GM23338 (cell line): ENCODE data around the gene SLC1A4. TPM values are rescaled to one million over a fixed set of nuclear protein-coding genes. Genes with fewer than 3 reads are reported as not detected.
A peak's percentile ranks its signal among the peaks of the same experiment; 100 is the strongest.

Experiments
- ATAC-seq: fragments of 200-7000 bp; cut with Tn5 transposase; 3 replicates; pipeline ENCODE4 v1.9.1; 2020
- DNase-seq: peaks from one replicate; pipeline ENCODE4 v3.0.0-alpha.2; 2015; ENCODE audit warnings: low spot score
- H2AFZ ChIP-seq: fragments of 200-600 bp; sonication (generic); 2 replicates; pipeline ENCODE4 v1.8.0; 2016; ENCODE audit warnings: antibody characterized with exemption, mild to moderate bottlenecking, moderate library complexity
- H3F3A ChIP-seq: fragments of 200-600 bp; sonication (generic); replicated peaks from 2 replicates; pipeline ENCODE4 v1.8.0; 2017; ENCODE audit warnings: antibody characterized with exemption, mixed run types, low read depth
- H3K27ac ChIP-seq: fragments of 200-600 bp; sonication (generic); 2 replicates; pipeline ENCODE4 v1.6.1; 2016; ENCODE audit warnings: low read depth
- H3K27me3 ChIP-seq: fragments of 200-600 bp; sonication (generic); 2 replicates; pipeline ENCODE4 v1.8.0; 2016; ENCODE audit warnings: mild to moderate bottlenecking, mixed run types, moderate library complexity; ENCODE audit not compliant: insufficient read depth
- H3K36me3 ChIP-seq: fragments of 200-600 bp; sonication (generic); 2 replicates; pipeline ENCODE4 v1.8.0; 2016; ENCODE audit warnings: mild to moderate bottlenecking; ENCODE audit not compliant: insufficient read depth
- H3K4me1 ChIP-seq: fragments of 200-600 bp; sonication (generic); 2 replicates; pipeline ENCODE4 v1.8.0; 2016; ENCODE audit warnings: mild to moderate bottlenecking, moderate library complexity; ENCODE audit not compliant: insufficient read depth
- H3K4me2 ChIP-seq: fragments of 200-600 bp; sonication (generic); 2 replicates; pipeline ENCODE4 v1.7.1; 2017; ENCODE audit warnings: mixed run types
- H3K4me3 ChIP-seq: fragments of 200-600 bp; sonication (generic); 2 replicates; pipeline ENCODE4 v1.6.1; 2016; ENCODE audit warnings: mixed run types
- H3K79me2 ChIP-seq: fragments of 200-600 bp; sonication (generic); replicated peaks from 2 replicates; pipeline ENCODE4 v1.8.0; 2017; ENCODE audit warnings: mild to moderate bottlenecking; ENCODE audit not compliant: insufficient read depth
- H3K9me2 ChIP-seq: fragments of 200-600 bp; sonication (generic); 2 replicates; pipeline ENCODE4 v1.8.0; 2017; ENCODE audit not compliant: insufficient read depth
- H4K20me1 ChIP-seq: fragments of 200-600 bp; sonication (generic); replicated peaks from 2 replicates; pipeline ENCODE4 v1.8.0; 2017; ENCODE audit warnings: mild to moderate bottlenecking; ENCODE audit not compliant: insufficient read depth
- H3K27ac Mint-ChIP-seq: 2 replicates; pipeline ENCODE4 v1.8.0; 2020; ENCODE audit warnings: inconsistent platforms, mild to moderate bottlenecking, moderate library complexity, mixed read lengths
- H3K27me3 Mint-ChIP-seq: 3 replicates; pipeline ENCODE4 v1.8.0; 2022; ENCODE audit warnings: low read depth, mild to moderate bottlenecking, moderate library complexity, mixed read lengths, inconsistent platforms; ENCODE audit not compliant: insufficient read depth, poor library complexity
- H3K36me3 Mint-ChIP-seq: 3 replicates; pipeline ENCODE4 v1.8.0; 2021; ENCODE audit warnings: low read depth, mild to moderate bottlenecking, inconsistent platforms, moderate library complexity, mixed read lengths
- H3K4me1 Mint-ChIP-seq: 3 replicates; pipeline ENCODE4 v1.8.0; 2020; ENCODE audit warnings: mild to moderate bottlenecking, inconsistent platforms, mixed read lengths
- H3K4me3 Mint-ChIP-seq: 3 replicates; pipeline ENCODE4 v1.8.0; 2021; ENCODE audit warnings: moderate library complexity, mild to moderate bottlenecking, inconsistent platforms, mixed read lengths
- H3K9me3 Mint-ChIP-seq: 3 replicates; pipeline ENCODE4 v1.8.0; 2020; ENCODE audit warnings: moderate library complexity, mild to moderate bottlenecking, inconsistent platforms, mixed read lengths
- EZH2 ChIP-seq: fragments of 200-600 bp; sonication (generic); IDR thresholded peaks from one replicate; pipeline ENCODE4 v1.8.0; 2017; ENCODE audit warnings: antibody characterized with exemption, mild to moderate bottlenecking, low read depth; ENCODE audit not compliant: unreplicated experiment
- NANOG ChIP-seq: IDR thresholded peaks from 2 replicates; pipeline ENCODE4 v1.6.1; 2016; ENCODE audit warnings: antibody characterized with exemption, borderline replicate concordance
- STAT1 ChIP-seq: IDR thresholded peaks from one replicate; pipeline ENCODE4 v1.6.1; 2016; ENCODE audit warnings: antibody characterized with exemption; ENCODE audit not compliant: unreplicated experiment
- ZNF114 ChIP-seq: fragments of 250-450 bp; sonication (Bioruptor Pico); IDR thresholded peaks from 2 replicates; pipeline ENCODE4 v1.5.0; 2020; ENCODE audit warnings: mild to moderate bottlenecking, moderate library complexity
- ZNF331 ChIP-seq: fragments of 250-450 bp; sonication (Bioruptor Pico); IDR thresholded peaks from 2 replicates; pipeline ENCODE4 v1.5.0; 2020; ENCODE audit warnings: low read depth, mild to moderate bottlenecking, moderate library complexity
- polyA plus RNA-seq: library from polyadenylated mRNA; unstranded; fragments of >200 nt; fragmentation: Nextera tagmentation; extraction: Ambion mirVana; gene quantifications from 2 replicates; pipeline ENCODE4 v1.2.1, GENCODE V29; 2016
- total RNA-seq: library from RNA; depleted of rRNA; stranded (reverse); fragments of >200 nt; shearing (Covaris generic); gene quantifications from 2 replicates; pipeline ENCODE4 v1.2.3, GENCODE V29; 2014
- TF ChIP-seq, protein P1 (sequence below): IDR thresholded peaks from 2 replicates; pipeline ENCODE4 v1.6.1; 2016; ENCODE audit warnings: antibody characterized with exemption
- TF ChIP-seq, protein P2 (sequence below): fragments of 250-450 bp; sonication (Bioruptor Pico); IDR thresholded peaks from 2 replicates; pipeline ENCODE4 v1.5.0; 2020; ENCODE audit warnings: mild to moderate bottlenecking, moderate library complexity
- TF ChIP-seq, protein P3 (sequence below), 2 experiments: fragments of 200-600 bp in 1 of 2; sonication (generic) in 1 of 2; conservative IDR thresholded peaks; 2 replicates each; pipeline versions ENCODE4 v1.5.1 to v1.6.1; 2016 to 2017; ENCODE audit warnings: antibody characterized with exemption in 2 of 2, low read depth in 2 of 2, mild to moderate bottlenecking in 2 of 2, moderate library complexity in 1 of 2

SLC1A4 gene
- total and polyA plus RNA-seq, 2 experiments from 2014 or later: 1.3 to 2.7 TPM

DNA sequence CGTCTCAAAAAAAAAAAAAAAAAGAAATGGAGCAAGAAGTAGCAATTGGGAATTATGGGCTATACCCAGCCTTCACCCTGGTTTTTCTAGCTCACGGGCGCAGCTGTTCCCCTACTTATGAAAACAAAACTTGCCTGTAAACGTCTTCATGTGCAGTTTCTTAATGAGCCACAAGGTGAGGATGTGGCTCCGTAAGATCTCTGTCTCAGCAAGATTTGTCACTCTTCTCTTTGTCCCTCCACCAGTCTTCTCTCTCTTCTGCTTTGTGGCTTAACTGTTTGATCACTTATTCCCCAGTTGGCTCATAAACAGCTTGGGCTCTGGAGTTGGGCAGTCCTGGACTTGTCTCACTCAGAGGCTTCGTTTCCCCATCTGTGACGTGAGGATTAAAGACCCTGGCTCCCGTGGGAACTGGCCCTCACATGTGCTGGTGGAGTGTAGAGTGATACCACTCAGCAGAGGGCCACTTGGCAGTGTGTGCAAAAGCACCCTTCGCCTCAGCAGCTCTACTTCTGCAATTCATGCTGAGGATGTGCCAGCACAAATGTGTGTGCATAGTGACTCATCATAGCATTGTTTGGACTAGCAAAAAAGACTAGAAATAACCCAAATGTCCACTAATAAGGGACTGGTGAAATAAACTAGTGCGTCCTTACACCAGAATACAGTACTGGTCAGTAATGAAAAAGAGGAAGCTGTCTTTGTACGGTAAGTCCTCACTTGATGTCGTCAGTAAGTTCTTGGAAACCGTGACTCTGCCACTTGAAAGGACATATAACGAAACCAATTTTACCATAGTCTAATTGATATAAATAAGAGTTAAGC is 75.7 kb downstream of the SLC1A4 start:
- no peak overlapping the region for H3K27ac ChIP-seq

DNA sequence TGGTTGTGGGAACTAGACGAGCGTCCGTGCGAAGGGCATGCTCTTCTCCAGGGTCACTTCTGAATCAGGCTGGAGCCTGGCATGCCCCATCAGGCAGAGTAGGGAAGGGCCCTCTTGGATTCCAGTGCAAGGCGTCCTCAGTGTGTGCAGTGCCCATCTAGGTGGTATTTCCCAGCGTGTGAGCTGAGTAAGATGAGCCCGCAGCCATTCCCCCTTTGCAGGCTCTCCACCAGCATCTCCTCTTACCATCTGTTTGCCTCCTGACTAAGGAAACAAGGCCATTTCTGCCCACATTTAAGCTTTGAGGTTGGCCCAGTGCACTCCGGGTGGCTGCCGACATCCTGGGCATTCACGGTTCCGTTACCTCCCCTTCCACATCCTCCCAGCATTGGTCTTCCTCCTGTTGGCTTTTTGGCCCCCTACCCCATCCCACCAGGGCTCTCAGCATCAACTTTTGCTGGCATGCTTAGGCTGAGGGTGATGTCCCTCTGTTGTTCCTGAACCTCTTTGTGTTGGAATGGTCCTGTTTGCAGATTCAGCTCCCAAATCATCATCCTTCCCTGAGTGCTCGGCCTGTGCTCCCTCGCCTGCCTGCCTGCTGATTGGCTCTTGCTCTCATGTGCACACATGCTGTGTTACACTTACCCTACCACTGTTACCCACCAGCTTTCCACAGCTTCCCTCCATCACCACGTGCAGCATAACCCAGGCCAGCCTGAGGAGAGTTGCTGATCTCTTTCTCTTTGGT is 78.8 kb downstream of the SLC1A4 start:
- peaks cover 14% of the 10 kb centered on the region for H3K4me1 Mint-ChIP-seq
- H3K27ac Mint-ChIP-seq: peak overlapping the region; percentile 0; the same call in 1 of the 2 replicates
- H3K9me2 ChIP-seq: no peaks in the 10 kb centered on the region
- H3K4me3 ChIP-seq: no peak overlapping the region
- no peaks in the 10 kb centered on the region for H3K36me3 ChIP-seq
- H2AFZ ChIP-seq: no peak overlapping the region
- no peak overlapping the region for H3K4me2 ChIP-seq
- DNase-seq (no peak), ATAC-seq (no peak)
- no peak overlapping the region for H3K27ac ChIP-seq
- H3K27me3 ChIP-seq: no peaks in the 10 kb centered on the region
- H3K36me3 Mint-ChIP-seq: peaks cover 38% of the 10 kb centered on the region
- peaks cover 45% of the 10 kb centered on the region for H4K20me1 ChIP-seq
- peaks cover 55% of the 10 kb centered on the region for H3K79me2 ChIP-seq
- H3K4me1 ChIP-seq: no peaks in the 10 kb centered on the region
- no peaks in the 10 kb centered on the region for H3K9me3 Mint-ChIP-seq
- peaks cover 11% of the 10 kb centered on the region for H3K27me3 Mint-ChIP-seq
- H3K4me3 Mint-ChIP-seq: no peak overlapping the region
- no peaks in the 10 kb centered on the region for H3F3A ChIP-seq
- TF ChIP-seq STAT1 (no peak), ZNF114 (CRISPR knock-in tag) (no peak), NANOG (no peak), EZH2 (no peak), ZNF331 (no peak)
- TF ChIP-seq, protein P1, sequence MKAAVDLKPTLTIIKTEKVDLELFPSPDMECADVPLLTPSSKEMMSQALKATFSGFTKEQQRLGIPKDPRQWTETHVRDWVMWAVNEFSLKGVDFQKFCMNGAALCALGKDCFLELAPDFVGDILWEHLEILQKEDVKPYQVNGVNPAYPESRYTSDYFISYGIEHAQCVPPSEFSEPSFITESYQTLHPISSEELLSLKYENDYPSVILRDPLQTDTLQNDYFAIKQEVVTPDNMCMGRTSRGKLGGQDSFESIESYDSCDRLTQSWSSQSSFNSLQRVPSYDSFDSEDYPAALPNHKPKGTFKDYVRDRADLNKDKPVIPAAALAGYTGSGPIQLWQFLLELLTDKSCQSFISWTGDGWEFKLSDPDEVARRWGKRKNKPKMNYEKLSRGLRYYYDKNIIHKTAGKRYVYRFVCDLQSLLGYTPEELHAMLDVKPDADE: no peak
- TF ChIP-seq, protein P2, sequence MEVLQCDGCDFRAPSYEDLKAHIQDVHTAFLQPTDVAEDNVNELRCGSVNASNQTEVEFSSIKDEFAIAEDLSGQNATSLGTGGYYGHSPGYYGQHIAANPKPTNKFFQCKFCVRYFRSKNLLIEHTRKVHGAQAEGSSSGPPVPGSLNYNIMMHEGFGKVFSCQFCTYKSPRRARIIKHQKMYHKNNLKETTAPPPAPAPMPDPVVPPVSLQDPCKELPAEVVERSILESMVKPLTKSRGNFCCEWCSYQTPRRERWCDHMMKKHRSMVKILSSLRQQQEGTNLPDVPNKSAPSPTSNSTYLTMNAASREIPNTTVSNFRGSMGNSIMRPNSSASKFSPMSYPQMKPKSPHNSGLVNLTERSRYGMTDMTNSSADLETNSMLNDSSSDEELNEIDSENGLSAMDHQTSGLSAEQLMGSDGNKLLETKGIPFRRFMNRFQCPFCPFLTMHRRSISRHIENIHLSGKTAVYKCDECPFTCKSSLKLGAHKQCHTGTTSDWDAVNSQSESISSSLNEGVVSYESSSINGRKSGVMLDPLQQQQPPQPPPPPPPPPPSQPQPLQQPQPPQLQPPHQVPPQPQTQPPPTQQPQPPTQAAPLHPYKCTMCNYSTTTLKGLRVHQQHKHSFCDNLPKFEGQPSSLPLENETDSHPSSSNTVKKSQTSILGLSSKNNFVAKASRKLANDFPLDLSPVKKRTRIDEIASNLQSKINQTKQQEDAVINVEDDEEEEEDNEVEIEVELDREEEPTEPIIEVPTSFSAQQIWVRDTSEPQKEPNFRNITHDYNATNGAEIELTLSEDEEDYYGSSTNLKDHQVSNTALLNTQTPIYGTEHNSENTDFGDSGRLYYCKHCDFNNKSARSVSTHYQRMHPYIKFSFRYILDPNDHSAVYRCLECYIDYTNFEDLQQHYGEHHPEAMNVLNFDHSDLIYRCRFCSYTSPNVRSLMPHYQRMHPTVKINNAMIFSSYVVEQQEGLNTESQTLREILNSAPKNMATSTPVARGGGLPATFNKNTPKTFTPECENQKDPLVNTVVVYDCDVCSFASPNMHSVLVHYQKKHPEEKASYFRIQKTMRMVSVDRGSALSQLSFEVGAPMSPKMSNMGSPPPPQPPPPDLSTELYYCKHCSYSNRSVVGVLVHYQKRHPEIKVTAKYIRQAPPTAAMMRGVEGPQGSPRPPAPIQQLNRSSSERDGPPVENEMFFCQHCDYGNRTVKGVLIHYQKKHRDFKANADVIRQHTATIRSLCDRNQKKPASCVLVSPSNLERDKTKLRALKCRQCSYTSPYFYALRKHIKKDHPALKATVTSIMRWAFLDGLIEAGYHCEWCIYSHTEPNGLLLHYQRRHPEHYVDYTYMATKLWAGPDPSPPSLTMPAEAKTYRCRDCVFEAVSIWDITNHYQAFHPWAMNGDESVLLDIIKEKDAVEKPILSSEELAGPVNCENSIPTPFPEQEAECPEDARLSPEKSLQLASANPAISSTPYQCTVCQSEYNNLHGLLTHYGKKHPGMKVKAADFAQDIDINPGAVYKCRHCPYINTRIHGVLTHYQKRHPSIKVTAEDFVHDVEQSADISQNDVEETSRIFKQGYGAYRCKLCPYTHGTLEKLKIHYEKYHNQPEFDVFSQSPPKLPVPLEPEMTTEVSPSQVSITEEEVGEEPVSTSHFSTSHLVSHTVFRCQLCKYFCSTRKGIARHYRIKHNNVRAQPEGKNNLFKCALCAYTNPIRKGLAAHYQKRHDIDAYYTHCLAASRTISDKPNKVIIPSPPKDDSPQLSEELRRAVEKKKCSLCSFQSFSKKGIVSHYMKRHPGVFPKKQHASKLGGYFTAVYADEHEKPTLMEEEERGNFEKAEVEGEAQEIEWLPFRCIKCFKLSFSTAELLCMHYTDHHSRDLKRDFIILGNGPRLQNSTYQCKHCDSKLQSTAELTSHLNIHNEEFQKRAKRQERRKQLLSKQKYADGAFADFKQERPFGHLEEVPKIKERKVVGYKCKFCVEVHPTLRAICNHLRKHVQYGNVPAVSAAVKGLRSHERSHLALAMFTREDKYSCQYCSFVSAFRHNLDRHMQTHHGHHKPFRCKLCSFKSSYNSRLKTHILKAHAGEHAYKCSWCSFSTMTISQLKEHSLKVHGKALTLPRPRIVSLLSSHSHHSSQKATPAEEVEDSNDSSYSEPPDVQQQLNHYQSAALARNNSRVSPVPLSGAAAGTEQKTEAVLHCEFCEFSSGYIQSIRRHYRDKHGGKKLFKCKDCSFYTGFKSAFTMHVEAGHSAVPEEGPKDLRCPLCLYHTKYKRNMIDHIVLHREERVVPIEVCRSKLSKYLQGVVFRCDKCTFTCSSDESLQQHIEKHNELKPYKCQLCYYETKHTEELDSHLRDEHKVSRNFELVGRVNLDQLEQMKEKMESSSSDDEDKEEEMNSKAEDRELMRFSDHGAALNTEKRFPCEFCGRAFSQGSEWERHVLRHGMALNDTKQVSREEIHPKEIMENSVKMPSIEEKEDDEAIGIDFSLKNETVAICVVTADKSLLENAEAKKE (CRISPR knock-in tag): no peak

More for the DNA sequence above, 75.7 kb downstream of the SLC1A4 start:
- peaks cover 9% of the 10 kb centered on the region for H3K27me3 Mint-ChIP-seq
- H4K20me1 ChIP-seq: peaks cover 49% of the 10 kb centered on the region
- H3K27ac Mint-ChIP-seq: no peak overlapping the region
- TF ChIP-seq STAT1: no peak
- TF ChIP-seq, protein P3, sequence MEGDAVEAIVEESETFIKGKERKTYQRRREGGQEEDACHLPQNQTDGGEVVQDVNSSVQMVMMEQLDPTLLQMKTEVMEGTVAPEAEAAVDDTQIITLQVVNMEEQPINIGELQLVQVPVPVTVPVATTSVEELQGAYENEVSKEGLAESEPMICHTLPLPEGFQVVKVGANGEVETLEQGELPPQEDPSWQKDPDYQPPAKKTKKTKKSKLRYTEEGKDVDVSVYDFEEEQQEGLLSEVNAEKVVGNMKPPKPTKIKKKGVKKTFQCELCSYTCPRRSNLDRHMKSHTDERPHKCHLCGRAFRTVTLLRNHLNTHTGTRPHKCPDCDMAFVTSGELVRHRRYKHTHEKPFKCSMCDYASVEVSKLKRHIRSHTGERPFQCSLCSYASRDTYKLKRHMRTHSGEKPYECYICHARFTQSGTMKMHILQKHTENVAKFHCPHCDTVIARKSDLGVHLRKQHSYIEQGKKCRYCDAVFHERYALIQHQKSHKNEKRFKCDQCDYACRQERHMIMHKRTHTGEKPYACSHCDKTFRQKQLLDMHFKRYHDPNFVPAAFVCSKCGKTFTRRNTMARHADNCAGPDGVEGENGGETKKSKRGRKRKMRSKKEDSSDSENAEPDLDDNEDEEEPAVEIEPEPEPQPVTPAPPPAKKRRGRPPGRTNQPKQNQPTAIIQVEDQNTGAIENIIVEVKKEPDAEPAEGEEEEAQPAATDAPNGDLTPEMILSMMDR (conservative IDR thresholded peaks at IDR 0.05; ENCODE audit: low read depth in 2 of 2): peak; percentile 66 to 76
- H3K4me1 ChIP-seq: no peaks in the 10 kb centered on the region
- no peaks in the 10 kb centered on the region for H3K36me3 ChIP-seq
- peaks cover 86% of the 10 kb centered on the region for H3K79me2 ChIP-seq
- no peak overlapping the region for H2AFZ ChIP-seq
- DNase-seq (peak; percentile 79), ATAC-seq (peak; percentile 65)
- H3K9me2 ChIP-seq: no peaks in the 10 kb centered on the region
- peaks cover 26% of the 10 kb centered on the region for H3K4me1 Mint-ChIP-seq
- no peaks in the 10 kb centered on the region for H3K9me3 Mint-ChIP-seq
- peaks cover 11% of the 10 kb centered on the region; the same call in 2 of the 3 replicates for H3K36me3 Mint-ChIP-seq
- H3K27me3 ChIP-seq: no peaks in the 10 kb centered on the region
- H3F3A ChIP-seq: no peaks in the 10 kb centered on the region
- no peak overlapping the region for H3K4me3 Mint-ChIP-seq
- H3K4me3 ChIP-seq: no peak overlapping the region
- no peak overlapping the region for H3K4me2 ChIP-seq
